GM18499 (cell line): ENCODE measurements around the gene CDH10.

Source experiments
- ATAC-seq: cut with Tn5 transposase; IDR thresholded peaks from one replicate; pipeline ENCODE4 v1.9.1; 2021; ENCODE audit warnings: moderate number of reproducible peaks; ENCODE audit not compliant: insufficient read depth, unreplicated experiment

The CDH10 gene

DNA sequence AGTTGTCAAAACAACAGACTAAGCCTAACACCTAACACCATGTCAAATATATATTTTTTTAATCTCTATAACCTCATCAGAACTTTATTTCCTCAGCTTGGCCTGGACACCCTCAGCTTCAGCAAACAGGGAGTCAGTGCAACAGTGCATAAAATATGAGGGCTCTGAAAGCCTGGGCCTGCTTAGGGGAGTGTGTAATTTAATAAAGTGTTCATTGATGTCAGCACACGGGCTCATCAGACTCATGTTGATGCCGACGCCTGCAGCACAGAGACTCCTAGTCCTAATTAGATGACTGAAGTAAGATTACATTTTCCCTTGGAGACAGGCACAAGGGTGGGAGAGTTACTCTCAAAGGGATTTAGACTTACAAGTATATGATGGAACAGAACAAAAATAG, 37.8 kb downstream of the CDH10 start:
- no peak for ATAC-seq

DNA sequence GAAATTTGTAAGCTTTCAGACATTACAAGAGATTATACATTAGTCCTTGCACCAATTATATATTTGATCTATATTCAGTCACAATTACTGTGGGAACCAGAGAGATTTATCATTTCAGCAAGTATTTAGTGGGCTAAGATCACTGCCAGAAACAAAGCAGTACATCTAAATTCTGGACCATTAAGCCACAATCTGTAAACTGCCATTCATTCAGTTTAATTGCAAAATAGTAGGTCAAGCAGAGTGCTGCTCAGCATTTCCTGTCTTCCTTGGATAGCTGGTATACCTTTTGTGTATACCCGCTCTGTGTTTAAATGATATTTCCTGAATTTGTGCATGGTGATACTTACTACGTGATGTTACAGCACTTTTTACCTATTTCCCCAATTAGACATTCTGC, 42.6 kb downstream of the CDH10 start:
- no peak for ATAC-seq

DNA sequence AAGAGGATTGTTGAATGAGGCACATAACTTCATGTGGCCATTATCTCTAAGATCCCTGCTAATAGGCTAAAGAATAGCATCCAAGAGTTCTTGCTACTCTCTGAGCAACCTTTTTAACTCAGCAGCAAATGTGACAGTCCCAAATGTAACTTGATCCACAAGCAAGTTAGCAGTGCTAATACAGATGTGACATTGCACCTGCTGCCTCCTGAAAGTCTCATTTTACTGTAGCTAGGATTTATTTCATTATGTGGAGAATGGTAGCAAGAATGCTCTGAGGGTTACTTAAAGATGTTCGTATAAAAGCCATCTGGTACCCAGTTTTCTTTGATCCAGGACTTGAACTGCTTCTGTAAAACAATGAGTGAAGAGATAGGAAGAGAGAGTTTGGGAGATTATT, 45.8 kb downstream of the CDH10 start:
- no peak for ATAC-seq

DNA sequence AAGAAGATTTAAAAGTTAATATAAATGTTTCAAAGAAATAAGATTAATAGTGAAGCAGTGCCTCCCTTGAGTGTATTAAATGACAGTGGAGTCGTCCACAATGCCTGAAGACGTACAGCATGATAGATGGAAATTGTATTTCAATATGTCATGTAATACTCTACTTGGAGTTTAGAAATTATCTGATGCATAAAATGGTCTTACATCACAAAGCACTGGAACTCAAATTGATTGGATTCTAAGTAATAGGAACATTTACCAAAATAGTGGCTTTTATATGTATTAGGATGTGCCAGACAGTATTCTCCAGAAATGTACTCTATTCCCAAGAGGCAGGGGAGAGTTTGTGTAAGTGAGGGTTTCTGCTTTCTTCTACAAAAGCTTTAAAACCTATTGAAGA, 49.4 kb downstream of the CDH10 start:
- ATAC-seq = no peak

DNA sequence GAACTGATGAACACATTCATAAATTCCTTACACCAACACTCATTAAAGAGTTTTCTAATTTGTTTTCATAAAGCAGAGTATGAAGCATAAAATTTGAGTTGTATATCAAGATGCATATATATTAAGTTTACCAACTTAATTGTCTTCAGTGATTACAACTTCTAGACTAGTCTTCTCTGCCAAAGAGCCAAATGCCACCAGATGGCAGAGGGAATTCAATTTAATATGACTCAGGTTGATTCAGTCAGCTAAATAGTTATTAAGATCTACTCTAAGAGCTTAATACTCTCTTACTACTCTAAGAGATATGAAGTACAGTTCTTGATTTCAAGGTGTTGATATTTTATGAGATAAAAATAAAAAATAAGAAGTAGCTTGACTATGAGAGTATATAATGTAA, 53.4 kb downstream of the CDH10 start:
- ATAC-seq = no peak

DNA sequence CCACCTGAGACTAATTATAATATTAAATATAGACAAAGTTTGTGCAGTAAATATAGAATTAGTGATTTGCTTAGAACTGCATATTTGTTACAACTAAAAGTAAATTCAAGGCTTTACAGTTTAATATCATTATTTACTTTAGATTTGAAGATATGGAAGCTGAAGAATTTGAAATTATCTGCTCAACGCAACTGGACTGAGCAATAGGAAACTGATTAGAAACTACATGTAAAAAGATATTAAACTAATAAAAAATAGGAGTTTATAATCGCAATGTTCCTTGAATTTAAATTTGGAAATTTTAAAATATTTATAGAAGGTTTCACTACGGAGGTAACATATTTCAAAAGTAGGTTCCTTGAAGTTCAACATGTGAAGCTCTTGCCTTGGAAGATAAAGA, 55.2 kb downstream of the CDH10 start:
- ATAC-seq = no peak

DNA sequence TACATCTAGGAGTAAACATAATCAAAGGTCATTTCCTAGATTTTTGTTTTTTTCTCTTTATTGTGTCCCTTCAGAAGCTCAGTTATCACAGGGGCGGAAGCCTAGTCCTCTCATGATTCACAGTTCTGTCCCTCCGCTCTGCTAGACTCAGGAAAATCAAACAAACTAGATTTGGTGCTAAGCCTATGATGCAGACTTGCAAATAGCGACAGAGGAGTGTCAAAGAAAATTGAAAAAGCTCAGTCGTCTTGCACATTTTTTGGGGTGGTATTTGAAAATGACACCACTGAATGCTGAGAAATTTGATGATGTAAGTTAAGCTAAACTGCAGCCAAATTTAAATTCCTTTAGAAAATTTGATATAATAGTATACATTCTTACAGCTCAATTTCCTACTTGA, 59.0 kb downstream of the CDH10 start:
- ATAC-seq = no peak

DNA sequence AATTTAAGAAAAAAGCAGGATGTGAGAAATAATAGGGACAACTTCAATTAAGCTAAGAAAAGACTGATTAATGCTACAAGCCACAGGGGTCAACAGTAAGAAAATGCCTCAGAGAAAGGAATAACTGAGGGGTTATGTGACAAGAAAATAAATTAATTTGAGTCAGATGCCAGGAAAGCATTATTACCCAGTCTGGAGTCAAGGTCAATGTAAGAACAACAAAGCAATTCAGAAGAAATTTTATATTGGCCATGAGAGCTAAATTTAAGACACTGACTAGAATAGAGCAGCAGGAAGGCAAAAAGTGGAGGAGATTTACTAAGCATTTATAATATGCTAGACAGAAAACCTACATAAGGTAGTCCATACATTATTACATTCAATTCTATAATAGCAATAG, 73.5 kb downstream of the CDH10 start:
- no peak for ATAC-seq

DNA sequence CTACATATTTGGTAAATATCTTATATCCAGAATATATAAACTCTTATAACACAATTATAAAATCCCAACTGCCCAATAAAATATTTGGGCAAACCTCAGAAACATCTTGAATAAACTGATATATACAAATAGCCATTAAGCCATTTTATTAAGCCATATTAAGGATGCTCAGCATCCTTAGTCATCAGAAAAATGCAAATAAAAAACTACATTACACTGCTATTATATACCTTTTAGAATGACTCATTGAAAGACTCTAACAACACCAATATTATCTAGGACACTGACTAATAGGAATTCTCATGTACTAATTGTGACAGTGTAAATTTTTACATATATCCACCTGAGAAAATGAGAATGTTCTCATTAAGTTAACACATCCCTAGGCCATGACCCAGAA, 77.8 kb downstream of the CDH10 start:
- ATAC-seq = no peak

DNA sequence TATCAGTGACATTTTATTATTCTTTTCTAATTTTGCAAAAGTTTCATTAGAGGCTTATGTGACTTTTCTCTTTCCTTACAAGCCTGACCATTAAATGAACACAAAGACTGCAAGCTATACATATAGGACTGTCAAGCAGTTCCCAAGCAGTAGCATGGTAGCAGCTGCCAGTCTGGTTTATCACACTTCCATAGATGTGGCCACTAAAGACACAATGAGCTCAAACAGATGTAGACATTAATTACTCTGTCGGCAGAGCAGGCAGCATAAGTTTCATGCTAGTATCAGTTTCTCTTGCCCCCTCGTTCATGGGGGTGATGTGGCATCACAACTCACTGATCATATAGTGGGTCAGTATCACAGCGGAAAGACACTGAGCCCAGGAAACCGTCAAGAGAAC, 89.5 kb downstream of the CDH10 start:
- ATAC-seq = no peak

DNA sequence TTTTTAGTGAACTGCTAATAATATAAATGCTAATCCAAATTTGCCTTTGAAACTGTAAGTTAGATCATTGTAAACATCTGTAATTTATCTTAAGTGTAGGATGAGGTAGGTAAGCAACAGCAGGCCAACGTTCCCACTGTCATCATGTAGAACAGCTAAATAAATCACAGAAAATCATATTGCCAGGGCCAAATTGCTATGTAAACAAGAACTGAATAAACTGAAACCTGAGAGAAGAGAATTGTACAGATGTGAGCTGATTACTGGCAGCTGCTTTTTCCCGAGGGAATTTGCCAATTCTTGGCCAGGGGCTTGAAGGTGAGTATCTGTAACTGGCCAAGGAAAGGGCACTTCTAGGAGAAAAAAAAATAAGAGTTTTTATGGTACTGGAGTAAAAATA, 97.6 kb downstream of the CDH10 start:
- no peak for ATAC-seq

DNA sequence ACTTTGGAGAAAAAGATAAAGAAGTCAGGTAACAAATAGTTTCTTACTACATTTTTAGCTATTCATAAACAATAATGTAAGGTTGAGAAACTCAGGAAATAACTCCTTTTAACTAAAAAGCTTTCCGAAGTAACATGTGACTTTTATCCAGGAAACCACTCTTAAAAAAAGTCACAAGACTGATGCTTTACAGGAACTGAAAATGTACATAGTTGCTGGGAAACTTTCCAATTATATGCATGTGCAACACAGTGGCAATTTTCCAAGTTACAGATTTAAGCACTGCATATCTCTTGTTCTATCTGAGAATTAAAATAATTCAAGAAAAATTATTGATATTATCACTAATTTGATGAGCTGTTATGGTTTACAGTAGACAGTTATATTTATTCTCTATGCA, 105.2 kb downstream of the CDH10 start:
- no peak for ATAC-seq

DNA sequence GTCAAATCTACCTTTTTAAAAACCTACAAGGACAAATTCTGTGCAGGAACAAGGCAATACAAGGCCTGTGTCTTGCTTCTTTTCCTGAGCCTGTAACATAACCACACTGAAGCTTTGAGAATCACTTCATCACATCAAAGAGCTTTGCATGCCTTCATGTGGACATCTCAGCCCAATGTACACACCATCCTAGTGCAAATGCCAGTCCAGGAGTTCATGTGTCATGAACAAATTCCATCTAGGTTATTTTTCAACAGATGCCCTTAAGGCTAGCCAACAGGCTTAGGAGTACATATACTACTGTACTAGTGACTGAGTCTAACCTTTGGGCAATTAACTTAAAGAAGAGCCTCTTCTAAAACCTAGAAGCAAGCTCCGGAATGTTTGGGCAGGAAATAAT, 106.4 kb downstream of the CDH10 start:
- ATAC-seq = no peak

DNA sequence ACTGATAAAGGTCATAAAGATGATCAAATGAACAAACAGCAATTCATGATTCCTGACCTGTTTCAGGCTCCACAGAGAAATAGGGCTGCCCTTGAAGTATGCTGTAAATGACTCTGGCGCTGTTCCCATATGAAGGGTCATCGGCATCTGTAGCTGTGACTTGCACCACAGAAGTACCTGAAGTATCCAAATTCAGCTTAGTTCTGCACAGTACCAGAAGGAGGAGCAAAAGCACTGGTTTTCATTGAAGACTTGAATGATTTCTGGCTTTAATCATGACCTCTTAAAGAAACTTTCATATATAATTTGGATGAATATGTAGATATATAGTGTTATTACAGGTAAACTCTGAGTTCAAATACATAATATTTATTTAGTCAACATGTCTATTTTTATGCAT, 109.1 kb downstream of the CDH10 start:
- no peak for ATAC-seq

DNA sequence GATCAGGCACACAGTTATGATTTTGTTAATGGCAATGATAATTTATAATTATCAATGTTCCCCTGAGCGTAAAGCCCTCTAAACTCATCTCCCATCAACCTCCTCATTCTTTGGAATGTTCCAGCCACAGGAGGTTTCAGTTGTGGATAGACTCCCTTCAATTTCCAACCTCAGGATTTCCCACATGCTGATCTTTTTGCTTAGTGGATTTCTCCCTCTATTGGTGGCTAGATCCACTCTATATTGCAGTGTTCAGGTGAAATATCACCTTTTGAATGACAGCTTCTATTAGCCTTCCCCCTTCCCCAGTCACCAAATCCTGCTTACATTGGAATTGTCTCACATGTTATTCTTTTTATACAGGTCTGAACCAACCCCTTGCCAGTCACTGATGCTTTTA, 113.9 kb downstream of the CDH10 start:
- ATAC-seq = no peak

DNA sequence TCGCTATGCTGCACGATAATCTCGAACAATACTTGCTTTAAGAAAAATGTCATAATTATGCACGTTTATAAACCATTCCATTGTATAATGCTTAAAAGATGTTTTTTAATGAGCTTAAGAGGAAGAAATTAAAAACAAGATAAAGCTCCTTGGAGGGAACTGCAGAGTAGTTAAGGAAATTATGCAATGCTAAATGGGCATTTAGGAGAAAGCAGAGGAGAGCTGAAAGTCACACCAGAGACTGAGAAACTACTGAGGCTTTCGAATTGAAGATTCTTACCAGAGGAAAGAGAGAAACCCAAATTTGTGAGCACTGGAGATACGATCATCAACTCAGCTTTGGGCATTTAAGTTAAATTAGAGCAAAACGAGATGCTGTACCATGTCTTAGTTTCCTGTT, 119.4 kb downstream of the CDH10 start:
- no peak for ATAC-seq

DNA sequence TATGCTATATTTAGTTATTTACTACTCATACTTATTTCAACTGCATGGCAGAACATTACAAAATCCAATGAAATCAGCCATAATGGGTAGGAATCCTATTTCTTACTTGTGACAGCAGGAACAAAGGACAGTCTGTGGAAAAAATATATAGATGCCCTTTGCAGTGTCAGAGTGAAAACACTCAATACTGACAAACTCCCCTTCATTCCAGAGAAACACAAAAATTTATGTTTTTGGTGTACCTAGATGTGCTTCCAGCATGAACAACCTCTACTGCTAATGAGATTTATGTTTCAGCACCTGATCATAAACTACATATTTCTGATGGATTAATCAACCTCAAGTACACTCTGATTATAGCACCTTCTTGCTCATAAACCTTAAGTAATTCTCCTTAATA, 132.4 kb downstream of the CDH10 start:
- ATAC-seq = no peak

DNA sequence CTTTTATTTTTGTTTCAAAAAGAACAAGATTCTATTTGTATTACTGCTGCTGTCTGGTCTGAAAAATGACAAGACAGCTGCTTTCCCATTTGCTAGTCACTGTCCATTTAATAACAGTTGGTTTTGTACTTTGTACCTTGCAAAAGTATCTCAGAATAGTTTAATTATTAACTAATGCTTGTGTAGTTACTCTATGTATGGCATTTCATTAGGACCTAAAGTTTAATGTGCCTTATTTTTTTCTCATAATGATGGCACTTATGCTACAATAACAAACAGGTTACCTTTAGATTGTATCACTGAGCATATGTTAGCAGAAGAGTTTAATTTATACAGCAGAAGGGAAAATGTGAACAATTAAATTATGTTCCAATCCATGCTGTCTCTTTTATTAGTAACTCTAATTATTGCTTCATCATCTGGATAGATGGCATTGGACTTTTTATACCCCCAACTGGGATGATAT, 134.2 kb downstream of the CDH10 start:
- ATAC-seq = no peak

DNA sequence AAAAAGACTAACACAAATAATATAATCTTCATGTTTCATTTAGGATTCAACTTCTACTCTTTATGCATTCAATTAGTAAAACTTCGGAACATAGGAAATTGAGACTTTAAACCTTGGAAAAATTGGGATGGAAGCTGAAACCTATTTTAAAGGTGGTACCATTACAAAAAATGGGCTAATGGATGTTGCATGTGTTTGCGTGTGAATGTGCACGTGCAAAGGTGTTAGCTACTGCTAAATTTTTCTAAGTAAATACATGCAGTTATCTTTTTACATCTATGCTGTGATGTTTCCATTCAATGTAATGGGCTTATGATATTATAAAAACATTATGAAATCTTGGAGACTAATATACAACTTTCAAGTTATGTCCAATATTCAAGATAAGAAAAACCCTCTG, 134.8 kb downstream of the CDH10 start:
- ATAC-seq = no peak

DNA sequence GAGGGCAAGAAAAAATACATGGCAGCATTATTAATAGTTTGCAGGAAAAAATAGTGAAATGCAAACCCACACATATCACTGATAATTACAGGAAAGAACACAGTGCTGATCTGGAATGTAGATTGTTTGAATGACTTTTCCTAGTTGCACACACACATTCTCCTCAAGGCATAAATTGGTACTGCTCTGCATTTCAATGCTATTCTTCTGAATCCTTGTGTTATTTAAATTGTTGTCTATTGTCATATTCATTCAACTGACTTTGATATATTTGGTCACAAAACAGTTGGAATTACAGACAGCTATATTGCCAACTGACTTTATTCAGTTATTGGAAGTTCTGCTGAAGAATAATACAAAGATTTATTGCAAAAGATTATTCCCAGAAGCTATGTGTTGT, 139.5 kb downstream of the CDH10 start:
- ATAC-seq = no peak

DNA sequence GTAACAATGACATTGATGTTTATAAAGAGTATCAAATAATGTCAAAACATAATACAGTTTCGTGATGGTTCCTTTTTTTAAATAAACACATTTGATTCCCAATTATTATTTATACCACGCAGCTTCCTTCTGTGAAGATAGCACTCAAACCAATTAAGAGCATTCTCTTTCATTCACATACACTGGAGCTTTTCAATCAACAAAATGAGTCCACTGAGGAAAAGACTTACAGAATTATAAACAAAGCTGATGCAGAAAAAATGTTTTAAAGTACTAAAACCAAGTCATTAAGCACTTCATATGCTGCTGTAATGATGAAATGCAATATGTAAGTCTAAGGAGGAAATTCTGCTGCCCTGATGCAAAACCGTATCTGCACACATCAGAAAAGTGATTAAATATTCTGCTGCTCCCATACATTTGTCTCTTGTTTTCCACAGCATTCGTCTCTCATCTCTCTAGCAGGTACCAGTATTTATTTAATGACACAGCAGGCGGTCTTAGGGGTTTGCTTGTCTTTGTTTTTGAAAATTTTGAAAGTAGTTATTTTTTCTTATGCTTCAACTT, 147.1 kb downstream of the CDH10 start:
- no peak for ATAC-seq

DNA sequence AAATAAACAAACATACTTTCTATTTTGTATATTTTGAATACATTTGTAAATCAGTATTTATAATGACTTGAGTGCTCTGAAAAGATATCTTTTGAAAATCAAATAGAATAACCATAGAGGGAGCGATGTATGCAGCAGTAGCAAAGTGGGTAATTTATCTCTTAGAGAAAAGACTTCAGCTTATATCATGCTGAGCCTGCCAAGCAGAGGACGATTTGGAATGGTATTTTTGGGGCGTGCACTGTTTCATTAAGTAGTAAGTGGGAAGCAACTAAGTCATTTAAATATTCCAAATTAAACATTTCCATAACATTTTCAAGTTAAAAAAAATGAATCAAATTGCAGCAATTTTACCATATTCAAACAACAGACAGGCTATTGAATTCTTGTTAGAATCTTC, 147.6 kb downstream of the CDH10 start:
- no peak for ATAC-seq

DNA sequence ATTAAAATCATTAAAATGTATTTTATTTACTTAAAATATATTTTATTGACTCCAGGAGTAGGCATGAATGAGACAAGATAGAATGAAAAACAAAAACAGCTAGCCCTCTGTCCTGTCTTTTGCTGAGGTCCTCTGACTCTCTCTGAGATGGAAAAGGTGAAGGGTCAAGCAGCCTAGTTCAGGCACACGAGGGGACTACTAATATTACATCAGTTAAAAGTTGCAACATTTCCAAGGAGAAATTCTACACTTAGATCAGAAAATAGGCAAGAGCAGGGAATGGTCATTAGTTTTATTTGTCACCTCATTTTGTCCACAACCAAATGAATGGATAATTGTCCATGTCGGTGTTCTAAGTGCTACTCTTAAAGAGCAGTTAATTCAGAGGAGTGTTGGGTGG, 148.5 kb downstream of the CDH10 start:
- ATAC-seq = no peak
